NCI-H345 treated with DMSO at 0.1 percent for 48 hours (cell line): Measurements from ENCODE around the gene NSMF.

ENCODE experiments used
- DNase-seq: peaks from one replicate; lab custom pipeline; 2025; ENCODE audit not compliant: unreplicated experiment; lab: John Stamatoyannopoulos, UW

Gene NSMF

GRCh38 chr9:137448602-137448962 is 10.6 kb downstream of the NSMF start:
- no peak for DNase-seq

- no peak for DNase-seq
Observed at GRCh38 chr9:137447722-137448601, 11.2 kb downstream of the NSMF start.

GRCh38 chr9:137446851-137447471 is 12.2 kb downstream of the NSMF start:
- no peak for DNase-seq

- no peak for DNase-seq
Observed at GRCh38 chr9:137445930-137446431, 13.2 kb downstream of the NSMF start.

- peak; percentile 52 for DNase-seq
Observed at GRCh38 chr9:137445275-137445807, 13.8 kb downstream of the NSMF start.

- no peak for DNase-seq
Observed at GRCh38 chr9:137444106-137444790, 14.9 kb downstream of the NSMF start.

GRCh38 chr9:137441935-137442321 is 17.2 kb downstream of the NSMF start:
- DNase-seq: no peak

GRCh38 chr9:137441289-137441934 is 17.7 kb downstream of the NSMF start, which contains the start of gene ENTPD8:
Gene ENTPD8, minus strand, starts transcription at chr9:137441357. Its CDS starts 3,072 bp downstream, at chr9:137438285.
- peak; percentile 68 for DNase-seq

GRCh38 chr9:137439158-137439714 is 19.9 kb downstream of the NSMF start:
- no peak for DNase-seq

GRCh38 chr9:137438591-137439157 is 20.5 kb downstream of the NSMF start:
- no peak for DNase-seq

GRCh38 chr9:137437691-137438590 is 21.2 kb downstream of the NSMF start:
- no peak for DNase-seq

- DNase-seq: no peak
Observed at GRCh38 chr9:137436761-137437600, 22.2 kb downstream of the NSMF start.

GRCh38 chr9:137435980-137436760 is 23.0 kb downstream of the NSMF start:
- DNase-seq: no peak

GRCh38 chr9:137435381-137435891 is 23.7 kb downstream of the NSMF start:
- no peak for DNase-seq

GRCh38 chr9:137434498-137435380 is 24.4 kb downstream of the NSMF start:
- no peak for DNase-seq

- DNase-seq: no peak
Observed at GRCh38 chr9:137433916-137434431, 25.2 kb downstream of the NSMF start.
